Stimulated activated CD4-positive, alpha-beta T cell treated with anti-CD3 and anti-CD28 coated beads, Interleukin-1b, Interleukin-23, amount 100 ng/mL, for 1 hour (primary cell): Measurements from ENCODE around the gene FBXO28.
"Not testable (repeated sequence)": the region's sequence is repeated elsewhere in the genome, so short reads cannot be mapped to it uniquely, and the experiment has no call there.

Experiments
- DNase-seq, 2 donors: peaks; one replicate each; pipeline ENCODE4 v3.0.0-alpha.2; 2020; ENCODE audit warnings: low read depth in 2 of 2

The FBXO28 gene, protein sequence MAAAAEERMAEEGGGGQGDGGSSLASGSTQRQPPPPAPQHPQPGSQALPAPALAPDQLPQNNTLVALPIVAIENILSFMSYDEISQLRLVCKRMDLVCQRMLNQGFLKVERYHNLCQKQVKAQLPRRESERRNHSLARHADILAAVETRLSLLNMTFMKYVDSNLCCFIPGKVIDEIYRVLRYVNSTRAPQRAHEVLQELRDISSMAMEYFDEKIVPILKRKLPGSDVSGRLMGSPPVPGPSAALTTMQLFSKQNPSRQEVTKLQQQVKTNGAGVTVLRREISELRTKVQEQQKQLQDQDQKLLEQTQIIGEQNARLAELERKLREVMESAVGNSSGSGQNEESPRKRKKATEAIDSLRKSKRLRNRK

DNA sequence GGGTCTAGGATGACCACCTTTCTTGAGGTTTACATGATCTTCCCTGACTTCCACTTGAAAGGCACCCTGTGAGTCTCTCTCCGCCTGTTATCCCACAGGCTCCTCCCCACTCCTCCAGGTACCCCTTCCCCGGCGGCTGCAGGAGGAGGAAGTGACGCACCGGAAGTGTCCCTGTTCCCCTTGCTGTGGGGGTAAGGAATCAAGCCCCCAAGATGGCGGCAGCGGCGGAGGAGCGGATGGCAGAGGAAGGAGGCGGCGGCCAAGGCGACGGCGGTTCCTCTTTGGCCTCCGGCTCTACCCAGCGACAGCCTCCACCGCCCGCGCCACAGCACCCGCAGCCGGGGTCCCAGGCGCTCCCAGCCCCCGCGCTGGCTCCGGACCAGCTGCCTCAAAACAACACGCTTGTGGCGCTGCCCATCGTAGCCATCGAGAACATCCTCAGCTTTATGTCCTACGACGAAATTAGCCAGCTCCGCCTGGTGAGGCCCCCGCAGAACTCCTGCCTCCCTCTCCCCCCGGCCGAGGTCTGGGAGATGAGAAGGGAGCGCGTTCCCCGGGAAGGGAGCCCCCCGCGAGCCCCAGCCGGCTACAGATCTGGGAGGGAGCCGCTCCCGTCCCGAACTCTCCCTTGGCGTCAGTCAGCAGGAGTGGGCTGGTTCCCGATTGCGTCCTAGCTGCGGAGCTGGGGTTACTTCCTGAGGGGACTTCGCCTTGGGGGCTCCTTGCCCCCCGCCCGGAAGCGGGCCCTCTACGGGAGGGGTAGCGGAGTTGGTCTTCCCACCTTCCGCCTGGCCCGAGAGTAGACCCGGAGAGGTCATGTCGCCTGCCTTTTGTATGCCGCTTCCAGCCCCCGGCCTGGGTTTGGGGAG lies at the start of gene FBXO28:
FBXO28 (plus strand) TSS at position 194 of the 869 bp plus-strand sequence; CDS start at position 213, 19 bp downstream.
- DNase-seq: peak; percentile 80 to 82

DNA sequence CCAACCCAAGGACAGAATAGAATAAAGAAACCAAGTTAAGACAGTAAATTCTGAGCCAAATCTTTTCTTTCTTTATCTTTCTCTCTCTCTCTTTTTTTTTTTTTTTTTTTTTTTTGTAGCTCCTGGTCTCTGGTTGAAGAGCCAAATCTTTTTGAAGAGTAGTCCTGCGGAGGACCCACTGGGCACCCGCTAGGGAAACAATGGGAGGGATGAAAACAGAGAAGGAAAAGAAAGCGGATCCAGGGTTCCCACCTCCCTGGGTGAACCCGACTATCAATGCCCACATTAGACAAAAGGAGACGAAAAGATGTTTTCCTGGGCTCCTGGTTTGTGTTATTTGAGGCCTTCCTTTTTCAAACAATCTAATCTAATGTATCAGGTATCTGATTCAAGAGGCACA lies 49.8 kb upstream of the FBXO28 start:
- DNase-seq: no peak

DNA sequence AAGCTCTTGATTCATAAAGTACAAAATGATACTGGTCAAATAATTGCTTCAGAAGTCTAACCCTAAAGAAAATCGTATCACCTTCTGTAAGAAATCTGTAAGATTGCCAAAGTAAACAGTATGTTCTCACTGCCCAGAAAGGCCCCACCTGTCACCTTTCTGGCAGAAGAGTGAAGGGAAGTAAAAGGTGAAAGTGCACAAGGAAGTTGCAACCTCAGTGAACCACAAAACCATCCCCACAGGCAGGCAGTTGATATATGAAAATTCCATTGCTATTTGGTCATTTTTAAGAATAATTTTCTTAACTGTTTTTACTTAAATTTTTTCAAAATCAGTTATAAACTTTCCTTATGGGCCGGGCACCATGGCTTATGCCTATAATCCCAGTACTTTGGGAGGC lies 48.5 kb upstream of the FBXO28 start:
- DNase-seq: no peak

DNA sequence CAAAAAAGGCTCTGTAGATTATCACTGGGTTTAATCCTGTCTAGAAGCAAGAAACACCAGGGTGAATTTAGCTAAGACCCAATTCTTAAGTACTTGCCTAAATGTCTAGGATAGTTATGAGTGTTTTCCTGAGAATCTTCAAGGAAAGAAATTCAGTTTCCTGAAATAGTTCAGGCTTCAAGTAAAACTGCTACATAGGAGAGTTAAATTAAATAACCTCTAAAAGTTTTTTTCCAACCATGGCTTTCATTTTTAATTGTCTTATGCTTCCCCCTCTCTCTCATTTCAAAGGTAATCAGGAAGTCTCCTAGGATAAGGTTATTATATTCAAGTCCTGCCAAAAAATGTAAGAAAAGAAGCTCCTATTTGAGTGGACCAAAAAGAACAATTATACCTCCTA lies 46.7 kb upstream of the FBXO28 start:
- DNase-seq: no peak

DNA sequence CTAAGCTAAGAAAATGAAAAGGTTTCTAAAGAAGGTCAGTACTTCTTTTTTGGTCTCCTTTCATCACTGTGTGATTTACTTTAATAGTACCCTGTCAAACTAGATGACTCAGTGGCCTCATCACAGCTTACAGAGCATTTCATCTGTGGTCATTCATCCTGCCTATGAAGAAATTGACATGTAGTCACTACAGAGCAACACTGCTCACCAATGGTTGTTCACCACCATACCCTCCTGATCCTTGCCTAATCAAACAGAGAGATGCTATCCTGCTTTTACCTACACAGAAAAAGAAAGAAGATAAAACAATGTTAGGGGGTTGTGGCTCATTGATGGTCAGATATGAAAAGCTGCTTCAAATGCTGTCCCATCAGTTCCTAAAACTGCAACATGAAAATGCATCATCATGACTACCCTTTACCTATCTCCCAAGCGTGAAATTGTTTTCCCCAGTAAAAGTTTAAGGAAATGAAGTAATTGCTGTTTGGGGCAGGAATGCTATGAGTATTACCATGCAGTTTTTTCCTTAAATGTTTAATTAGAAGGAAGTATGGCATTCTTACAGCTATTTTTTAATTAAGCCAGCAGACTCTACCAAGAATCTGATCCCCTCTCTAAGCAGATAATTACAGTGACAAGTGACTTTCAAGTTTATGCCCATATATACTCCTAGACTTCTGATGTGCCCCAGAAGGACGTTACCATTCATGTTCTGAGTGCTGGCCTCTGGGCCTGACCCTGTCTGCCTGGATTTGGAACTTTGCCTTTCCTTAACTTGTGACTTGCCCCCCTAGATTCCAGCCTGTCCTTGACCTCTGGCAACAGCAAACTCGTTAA lies 46.1 kb upstream of the FBXO28 start:
- no peak for DNase-seq

DNA sequence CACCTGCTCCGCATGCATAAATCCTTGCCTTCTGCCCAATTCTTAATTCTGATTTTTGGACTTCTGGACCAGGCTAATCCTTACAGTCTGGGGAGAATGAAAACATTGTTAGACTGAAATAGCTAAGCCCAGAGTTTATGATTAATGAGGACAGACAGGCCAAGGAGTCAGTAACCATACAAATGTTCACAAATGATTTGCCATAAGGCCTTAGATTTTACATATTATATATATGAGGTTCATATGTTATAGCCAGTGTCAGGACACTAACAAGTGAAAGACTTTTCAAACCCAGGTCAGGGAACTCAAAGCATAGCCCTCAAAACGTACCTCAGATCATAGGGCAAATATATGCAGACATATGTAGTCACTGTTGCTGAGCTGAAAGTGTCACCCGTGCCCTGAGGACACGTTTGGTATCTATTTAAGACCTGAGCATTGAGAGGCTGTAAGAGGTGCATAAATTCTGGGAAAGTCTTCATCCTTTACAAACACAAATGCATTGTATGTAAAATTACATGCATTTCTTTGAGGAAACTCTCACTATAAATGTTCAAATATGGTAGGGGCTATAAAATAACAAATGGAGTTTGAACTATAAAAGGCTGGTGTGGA lies 45.3 kb upstream of the FBXO28 start:
- no peak for DNase-seq

DNA sequence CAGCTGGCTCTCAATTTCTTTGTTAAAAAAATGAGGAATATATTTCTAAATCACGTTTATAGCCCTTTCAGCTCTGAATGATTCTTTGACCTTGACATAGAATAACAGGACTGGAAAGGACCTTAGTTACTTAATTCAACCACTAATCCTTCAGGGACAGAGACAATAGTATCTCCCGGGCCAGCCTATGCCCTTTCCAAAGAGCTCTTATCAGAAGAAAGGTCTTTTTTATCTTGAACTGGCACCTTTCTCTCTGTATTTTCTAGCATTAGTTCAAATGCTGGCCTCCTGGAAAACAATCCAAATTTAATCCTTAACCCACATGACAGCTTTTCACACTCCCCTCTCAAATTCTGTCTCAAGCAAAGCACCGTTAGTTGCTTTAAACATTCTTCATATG lies 44.8 kb upstream of the FBXO28 start:
- DNase-seq: no peak

DNA sequence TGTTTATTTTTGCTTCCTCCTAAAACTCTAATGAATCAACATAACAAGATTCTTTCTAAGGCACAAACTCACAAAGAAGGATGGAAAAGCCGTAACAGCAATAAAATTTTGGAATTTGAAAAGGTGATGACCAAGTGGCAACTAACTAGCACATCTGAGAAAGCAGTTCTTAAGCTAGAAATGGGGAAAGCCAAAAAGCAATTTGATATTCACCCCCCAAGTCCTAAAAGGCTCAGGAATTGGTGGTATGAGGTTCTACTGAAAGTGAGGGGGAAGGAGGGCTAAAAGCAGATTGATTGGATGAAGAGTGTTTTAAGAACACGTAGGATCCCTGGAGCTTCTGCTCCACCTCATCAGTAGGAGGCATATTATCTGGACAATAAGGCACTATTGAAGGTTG lies 43.4 kb upstream of the FBXO28 start:
- DNase-seq: no peak

DNA sequence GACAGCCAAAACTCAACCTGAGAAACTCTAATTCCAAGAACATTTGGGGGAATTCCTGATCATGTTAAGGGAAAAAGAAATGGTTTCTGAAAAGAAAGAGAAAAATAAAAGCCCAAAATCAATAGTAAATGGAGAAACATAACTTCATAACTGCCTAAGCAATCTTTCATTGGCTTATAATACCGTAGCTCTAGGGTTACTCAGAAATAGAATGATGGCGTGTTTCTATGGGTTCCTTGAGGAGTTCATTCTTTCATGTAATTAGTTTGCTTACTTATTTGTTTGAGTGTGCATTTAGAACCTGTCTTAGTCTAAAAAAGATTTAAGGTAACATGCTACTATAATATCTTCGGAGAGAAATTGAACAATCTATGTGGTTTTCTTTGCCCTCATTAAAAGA lies 37.5 kb upstream of the FBXO28 start:
- DNase-seq: no peak

DNA sequence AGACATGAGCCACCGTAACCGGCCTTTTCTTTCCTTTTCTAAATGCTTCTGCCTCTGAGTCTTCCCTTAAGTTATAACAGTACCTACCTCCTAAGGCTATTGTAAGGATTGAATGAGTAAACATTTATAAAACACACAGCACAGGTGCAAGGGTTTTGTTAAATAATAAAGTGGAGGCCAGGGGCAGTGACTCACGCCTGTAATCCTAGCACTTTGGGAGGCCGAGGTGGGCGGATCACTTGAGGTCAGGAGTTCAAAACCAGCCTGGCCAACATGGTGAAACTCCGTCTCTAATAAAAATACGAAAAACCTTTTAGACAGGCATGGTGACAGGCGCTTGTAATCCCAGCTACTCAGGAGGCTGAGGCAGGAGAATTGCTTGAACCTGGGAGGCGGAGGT lies 34.3 kb upstream of the FBXO28 start:
- DNase-seq: not testable (repeated sequence)

DNA sequence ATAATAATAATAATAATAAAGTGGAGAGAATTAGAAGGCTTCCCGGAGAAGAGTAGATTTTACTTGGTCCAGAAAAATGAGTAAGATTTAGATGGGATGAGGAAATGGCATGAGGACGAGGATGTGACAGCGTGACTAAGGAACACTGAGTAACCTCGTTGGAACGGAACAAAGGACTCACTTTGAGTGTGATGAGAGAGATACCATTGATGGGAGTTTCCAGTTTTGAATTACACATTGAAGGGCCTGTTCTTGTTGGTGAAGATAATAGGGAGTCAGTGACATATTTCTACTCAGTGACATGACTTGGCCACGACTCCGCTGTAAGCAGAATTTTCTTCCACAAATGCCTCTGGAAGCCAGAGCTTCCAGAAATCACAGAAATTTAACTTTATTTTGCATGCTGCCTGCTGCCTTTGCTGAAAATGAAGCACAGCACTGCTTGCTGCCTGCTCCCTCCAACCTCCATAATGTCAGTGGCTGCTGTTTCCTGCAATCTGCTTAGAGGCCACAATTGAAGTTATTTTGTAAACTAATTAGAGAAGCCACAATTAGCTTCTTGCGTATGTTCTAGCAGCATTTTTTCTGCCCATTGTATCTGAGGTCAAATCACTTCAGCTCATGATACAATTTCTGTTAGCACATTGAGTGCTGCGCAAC lies 33.7 kb upstream of the FBXO28 start:
- no peak for DNase-seq

DNA sequence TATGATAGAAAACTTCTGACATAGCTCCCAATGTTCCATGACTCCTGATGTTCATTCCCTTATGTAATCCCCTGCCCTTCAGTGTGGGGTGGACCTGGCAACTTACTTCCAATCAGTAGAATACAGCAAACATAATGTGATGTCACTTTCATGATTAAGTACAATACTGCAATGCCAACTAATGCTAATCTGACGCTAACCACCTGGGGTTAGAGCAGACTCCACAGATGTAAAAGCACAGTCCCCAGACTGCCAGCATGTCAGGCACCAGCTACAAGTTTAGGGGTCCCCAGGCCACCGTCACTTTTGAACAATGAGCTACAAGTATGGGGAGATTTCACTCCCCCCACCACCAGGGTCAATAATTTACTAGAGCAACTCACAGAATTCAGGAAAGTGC lies 32.3 kb upstream of the FBXO28 start:
- no peak for DNase-seq

DNA sequence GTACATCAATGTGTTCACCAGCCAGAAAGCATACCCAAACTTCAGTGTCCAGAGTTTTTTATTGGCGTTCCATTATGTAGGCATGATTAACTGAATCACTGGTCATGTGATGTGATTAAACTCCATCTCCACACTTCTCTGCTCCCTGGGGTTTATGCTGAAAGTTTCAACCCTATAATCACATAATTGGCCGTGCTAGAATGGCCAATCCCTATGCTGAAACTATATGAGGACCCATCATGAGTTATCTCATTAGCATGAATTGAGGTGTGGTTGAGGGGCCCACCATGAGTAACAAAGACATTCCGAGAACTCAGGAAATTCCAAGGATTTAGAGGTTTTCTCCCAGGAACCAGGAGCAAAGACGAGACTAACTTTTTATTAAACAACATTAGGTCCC lies 31.8 kb upstream of the FBXO28 start:
- DNase-seq: no peak

DNA sequence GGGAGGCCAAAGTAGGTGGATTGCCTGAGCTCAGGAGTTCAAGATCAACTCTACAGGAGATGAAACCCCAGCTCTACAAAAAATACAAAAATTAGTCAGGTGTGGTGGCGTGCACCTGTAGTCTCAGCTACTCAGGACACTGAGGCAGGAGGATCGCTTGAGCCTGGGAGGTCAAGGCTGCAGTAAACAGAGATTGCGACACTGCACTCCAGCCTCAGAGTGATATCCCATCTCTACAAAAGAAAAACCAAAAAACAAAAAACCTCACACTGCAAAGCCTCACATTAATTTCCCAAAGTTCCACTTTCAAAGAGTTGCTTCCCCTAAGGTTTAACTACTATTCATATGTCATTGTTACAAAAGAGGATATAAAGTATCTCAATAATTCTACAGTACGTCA lies 29.0 kb upstream of the FBXO28 start:
- DNase-seq: no peak

DNA sequence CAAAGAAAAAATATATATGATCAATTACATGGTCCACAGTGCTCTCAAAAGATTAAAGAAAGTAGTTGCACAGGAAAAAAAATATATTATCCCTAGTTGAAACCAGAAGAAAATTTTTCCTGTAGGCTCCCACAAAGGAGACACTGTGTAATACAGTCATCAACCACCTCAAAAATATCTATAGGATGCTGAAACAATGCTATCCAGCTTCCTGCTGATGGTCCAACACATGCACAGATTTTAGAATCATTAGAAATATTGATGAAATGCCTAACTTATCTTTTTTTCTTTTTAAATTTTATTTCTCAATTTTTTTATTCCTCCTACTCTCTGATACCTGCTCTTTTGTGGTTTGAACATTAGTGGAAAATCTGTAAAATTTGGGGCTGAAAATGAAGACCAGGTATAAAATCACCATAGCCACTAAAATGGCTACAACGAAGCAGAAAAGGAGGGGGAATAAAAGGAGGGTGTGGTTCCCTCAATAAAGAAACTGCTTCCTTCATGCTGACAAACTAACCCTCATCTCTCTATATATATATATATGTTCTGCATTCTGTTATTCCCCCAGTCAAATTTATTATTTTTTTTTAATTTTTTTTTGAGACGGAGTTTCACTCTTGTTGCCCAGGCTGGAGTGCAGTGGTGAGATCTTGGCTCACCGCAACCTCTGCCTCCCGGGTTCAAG lies 28.3 kb upstream of the FBXO28 start:
- no peak for DNase-seq

DNA sequence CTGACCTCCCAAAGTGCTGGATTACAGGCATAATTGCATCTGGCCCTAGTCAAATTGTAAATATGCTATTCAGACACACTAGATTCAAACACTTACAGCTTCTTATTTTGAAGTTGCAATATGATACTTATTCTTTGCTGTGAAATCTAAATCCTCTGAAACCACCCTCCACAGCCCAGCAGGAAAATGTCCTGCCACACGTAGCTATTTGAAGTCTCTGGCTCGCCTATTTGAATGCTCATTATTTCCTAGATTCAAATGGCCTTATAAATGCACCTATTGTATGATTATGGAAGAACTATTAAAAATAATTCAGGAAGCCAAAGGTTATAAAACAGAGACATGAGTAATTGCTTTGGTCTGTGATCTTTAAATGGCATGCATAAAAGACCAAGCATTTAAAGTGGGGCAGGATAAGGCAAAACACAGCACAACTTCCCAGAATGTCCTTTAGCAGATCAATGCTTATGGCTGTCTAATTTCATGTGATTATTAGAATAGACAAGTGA lies 26.6 kb upstream of the FBXO28 start:
- no peak for DNase-seq

DNA sequence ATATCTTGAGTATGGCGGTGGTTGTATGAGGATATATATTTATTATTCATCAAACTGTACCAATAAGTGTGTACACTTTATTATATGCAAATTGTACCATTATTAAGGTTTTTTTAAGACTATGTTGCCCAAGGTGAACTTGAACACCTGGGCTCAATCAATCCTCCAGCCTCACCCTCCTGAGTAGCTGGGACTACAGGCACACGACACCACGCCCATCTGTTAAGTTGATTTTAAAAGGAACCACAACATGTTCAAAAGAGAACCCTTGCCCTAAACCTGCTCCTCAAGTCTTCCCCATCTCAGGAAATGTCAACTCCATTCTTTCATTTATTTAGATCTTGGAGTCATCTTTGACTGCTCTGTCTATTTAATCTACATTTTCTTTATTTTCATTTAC lies 24.3 kb upstream of the FBXO28 start:
- DNase-seq: no peak

DNA sequence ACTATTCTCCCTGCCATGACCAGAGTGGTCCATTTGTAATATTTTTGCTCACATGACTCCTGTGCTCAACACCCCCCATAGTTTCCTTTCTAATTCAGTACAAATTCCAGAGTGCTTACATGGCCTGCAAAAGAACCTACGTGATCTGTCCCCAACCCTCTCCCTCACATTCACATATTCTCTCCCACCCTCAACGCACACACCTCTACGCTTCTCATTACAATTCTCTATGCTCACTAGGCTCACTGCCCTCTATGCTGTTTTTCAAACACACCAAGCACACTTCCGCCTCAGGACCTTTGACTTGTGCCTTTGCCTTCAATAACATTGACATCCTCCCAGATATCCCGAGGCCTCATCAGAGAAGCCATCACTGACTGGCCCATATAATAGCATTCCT lies 23.8 kb upstream of the FBXO28 start:
- no peak for DNase-seq

DNA sequence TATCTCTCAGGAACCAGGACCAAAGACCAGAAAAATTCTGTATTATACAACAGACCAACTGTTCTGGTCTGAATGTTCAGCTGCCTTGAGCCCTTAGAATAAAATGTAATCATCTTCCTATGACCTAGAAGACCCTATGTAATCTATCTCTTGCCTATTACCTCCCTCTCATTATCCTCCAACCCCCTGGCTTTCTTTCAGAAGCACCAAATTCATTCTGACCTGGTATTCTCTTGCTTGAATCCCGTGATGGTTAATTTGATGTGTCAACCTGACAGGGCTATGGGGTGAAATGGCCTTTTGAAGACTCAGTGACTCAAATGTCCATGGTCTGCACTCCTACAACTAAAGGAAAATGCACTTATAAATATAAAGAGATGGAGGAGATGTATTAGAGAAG lies 21.8 kb upstream of the FBXO28 start:
- DNase-seq: no peak

DNA sequence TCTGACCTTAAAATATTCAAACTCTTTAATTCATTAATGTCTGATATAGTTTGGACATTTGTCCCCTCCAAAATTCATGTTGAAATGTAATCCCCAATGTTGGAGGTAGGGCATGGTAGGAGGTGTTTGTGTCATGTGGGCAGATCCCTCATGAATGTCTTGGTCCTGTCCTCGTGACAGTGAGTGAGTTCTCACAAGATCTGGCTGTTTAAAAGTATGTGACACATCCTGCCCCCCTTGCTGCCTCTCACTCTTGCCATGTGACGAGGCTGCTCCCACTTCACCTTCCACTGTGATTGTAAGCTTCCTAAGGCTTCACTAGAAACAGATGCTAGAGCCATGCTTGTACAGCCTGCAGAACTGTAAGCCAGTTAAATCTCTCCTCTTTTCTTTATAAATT lies 21.3 kb upstream of the FBXO28 start:
- no peak for DNase-seq
